Activated CD4-positive, alpha-beta T cell treated with anti-CD3 and anti-CD28 coated beads, Interleukin-2, amount 50 U/mL, for 1 hour (primary cell): ENCODE measurements around the gene PPP1R1A.

ENCODE experiments used
- DNase-seq: peaks from one replicate; pipeline ENCODE4 v3.0.0-alpha.2; 2020

The PPP1R1A gene, protein sequence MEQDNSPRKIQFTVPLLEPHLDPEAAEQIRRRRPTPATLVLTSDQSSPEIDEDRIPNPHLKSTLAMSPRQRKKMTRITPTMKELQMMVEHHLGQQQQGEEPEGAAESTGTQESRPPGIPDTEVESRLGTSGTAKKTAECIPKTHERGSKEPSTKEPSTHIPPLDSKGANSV

DNA sequence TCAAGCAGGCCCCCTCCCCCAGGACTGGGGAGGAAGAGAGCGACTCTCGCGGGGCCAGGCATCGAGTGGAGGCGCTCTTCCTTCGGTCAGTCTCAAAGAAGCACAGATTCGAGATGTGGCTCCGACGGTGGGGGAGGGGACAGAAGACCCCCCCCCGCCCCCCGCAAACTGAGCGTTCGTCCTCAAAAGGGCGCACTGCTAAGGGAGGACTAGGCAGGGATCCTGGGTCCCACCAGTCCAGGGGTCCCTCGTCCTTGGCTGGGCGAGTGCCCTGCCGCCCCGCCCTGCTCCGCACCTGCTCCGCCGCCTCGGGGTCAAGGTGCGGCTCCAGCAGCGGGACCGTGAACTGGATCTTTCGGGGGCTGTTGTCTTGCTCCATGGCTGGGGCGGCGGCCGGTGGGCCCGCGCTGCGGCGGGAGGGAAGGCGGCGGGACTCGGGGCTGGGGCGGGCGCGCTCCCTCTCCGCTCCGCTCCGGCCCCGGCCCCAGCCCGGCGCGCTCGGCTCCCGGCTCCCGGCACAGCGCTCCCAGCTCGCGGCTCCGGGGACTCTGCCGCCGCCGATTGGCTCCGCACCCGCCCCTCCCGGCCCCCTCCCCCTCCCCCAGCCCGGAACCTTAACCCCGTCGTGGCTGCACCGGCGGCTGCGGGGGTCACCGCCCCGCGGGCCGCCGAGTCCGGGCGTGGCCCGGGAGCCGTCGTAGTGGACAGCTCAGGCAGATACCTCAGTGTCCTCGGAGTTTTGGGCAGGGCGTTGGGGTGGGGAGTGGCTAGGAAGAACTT lies at the start of gene PPP1R1A:
TSS of gene PPP1R1A (minus strand) at position 550 of the 780 bp plus-strand sequence. CDS start at position 379, 171 bp downstream.
- no peak for DNase-seq

DNA sequence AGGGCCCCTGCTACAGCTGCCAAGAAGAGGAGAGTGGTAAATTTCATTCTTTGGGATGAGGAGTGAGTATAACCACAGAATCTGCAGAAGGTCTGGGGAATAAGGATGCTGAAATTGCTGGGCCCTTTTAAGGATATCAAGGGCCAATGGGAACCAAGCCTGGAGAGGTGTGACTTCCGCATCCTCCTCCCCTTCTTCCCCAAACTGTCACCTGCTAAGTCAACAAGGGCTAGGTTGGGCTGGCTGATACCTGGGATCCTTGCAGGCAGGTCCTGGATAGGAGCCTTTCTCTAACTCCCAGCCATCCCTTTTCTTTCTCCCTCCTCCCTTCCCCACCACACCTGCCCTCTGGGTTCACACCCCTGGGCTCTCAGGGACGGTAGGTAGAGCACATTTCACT lies 46.3 kb upstream of the PPP1R1A start, which contains the start of gene LACRT:
TSS of gene LACRT (minus strand) at position 101 of the 400 bp plus-strand sequence. CDS start at position 47, 54 bp downstream.
- no peak for DNase-seq

DNA sequence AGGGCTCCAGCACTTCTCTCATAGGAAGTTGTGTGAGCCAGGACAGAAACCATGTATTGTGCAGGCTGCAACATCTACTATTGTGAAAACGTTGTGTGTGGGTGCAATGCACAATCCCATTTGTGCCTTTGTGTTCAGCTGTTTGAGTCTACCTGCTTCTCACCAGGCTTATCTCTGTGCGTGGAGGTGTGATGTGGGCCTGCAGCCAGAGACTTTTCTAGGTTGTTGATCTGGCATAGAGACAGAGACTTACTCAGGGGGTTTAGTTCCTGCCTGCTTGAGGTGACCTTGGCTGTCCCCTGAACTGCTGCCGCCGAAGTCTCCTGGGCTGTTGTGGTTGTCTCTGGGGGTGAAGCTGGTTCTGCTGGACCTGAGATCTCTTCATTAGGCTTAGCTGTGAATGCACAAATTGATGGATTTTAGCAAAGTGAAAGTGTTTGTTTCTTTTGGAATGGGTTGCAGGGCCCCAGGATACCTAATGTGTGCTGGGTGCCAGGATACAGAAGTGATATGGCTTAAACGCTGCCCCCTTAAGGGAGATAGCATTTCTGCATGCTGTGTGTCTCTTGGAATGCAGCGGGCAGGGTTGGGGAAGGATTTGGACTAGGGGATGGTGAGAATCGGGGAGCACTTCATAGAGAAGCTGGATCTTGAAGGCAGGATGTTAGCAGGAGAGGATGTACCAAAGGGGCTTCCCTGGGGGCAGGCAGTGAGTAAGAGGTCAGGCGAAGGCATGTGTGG lies 43.7 kb upstream of the PPP1R1A start:
- DNase-seq = no peak

DNA sequence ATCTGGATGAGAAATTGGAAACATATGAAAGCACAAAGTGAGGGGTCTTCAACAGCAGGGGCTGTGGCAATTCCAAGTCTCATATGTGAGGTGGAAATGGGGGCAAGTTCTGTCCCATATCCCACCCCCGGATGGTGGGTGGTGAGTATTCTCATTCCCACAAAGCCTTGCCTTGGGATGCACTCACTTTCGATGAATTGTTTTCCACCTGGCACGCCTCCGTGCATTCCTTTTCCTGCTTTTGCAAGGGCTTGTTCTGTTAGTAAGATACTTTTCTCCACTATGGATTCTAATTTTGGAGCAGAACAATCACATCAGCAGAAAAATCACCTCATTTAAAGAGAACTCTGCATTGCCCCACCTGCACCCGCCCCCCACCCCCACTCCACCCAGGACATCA lies 43.1 kb upstream of the PPP1R1A start:
- DNase-seq = no peak

GRCh38 chr12:54629925-54630324 lies 41.5 kb upstream of the PPP1R1A start:
- no peak for DNase-seq

DNA sequence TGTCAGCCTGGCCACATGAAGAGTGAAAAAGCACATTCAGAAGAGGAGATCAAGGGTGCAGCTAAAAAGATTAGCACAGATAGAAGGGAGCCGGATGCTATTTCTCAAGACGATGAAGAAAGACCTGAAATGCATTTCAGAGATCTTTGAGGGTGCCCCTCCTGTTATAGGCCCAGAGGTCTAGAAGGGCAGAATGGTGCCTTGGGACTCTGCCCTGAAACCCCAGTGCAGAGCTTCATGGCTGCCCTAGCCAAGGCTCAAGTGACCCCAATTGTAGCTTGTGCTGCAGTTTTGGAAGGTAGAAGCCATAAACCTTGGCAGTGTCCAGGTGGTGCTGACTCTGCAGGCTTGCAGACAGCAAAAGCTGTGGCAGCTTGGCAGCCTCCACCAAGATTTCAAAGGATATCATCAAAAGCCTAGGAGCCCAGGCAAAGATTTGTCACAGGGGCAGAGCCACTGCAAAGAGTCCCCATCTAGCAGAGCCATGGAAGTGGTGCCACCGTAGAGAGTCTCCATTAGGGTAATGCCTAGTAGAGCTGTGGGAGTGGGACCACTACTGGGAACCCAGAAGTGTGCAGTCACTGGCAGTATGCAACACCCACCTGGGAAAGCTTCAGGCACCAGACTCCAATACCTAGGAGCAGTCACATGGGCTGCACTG lies 39.9 kb upstream of the PPP1R1A start:
- no peak for DNase-seq

- no peak for DNase-seq
These were observed 38.8 kb upstream of the PPP1R1A start for GRCh38 chr12:54627304-54627703.

- DNase-seq = no peak
These were observed 37.1 kb upstream of the PPP1R1A start for GRCh38 chr12:54625598-54625997.

DNA sequence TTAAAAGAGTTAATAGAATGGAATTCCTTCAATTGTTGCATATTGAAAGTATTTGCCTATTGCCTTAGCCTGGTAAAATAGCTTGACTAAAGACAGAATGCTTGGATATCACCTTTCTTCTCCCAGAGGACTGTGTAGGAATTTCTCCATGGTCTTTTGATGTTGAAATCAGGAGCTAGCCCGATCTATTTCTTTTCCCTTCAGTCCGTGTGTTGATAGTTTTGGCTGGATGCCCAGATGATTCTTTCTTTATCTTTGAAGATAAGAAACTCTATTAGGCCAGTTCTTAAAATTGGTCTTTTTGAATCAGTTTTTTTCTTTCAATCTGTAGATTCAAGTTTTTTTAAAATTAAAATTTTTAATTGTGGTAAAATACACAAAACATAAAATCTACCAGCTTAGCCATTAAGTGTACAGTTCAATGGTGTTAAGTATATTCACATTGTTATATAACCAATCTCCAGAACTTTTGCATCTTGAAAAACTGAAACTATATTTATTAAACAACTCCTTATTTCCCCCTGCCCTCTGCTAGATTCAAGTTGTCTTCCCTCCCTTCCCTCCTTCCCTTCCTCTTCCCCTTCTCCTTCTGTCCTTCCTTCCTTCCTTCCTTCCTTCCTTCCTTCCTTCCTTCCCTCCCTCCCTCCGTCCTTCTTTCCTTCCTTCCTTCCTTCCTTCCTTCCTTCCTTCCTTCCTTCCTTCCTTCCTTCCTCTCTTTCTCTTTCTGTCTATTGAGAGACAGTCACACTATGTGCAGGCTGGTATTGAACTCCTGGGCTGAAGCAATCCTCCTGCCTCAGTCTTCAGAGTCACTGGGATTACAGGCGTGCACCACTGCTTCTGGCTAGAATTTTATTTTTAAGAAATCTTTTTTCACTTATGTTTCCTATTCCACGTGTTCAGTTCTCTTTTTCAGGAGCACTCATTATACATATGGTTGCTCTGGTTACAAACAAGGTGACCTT lies 36.1 kb upstream of the PPP1R1A start:
- no peak for DNase-seq

DNA sequence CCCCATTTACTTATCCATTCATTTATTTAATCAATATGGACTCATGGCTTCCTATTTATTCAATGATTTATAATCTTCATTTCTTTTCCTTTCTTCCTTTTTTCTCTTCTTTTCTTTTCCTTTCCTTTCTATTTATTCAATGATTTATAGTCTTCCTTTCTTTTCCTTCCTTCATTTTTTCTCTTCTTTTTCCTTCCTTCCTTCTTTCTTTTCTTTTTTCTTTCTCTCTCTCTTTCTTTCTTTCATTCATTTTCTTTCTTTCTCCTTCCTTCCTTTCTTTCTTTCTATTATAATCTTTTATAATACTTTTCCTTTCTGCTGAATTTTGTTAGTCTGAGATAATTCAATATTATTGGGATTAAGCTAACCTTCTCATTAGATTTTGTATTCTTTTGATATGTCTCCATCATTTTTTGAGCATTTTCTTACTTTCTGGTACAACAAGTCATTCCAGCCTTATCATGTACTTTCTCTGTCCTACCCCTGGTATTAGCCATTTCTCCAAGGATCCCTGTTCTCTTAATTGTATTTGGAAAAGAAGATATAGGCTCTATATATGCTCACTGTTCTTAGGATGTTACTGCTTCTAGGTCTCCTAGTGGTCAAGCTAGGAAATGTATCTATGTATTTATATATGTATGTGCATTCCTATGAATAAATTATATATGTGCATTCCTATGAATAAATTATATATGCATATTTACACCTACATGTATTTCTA lies 34.2 kb upstream of the PPP1R1A start:
- DNase-seq = no peak

- DNase-seq = no peak
These were observed 28.6 kb upstream of the PPP1R1A start for GRCh38 chr12:54616933-54617680.

DNA sequence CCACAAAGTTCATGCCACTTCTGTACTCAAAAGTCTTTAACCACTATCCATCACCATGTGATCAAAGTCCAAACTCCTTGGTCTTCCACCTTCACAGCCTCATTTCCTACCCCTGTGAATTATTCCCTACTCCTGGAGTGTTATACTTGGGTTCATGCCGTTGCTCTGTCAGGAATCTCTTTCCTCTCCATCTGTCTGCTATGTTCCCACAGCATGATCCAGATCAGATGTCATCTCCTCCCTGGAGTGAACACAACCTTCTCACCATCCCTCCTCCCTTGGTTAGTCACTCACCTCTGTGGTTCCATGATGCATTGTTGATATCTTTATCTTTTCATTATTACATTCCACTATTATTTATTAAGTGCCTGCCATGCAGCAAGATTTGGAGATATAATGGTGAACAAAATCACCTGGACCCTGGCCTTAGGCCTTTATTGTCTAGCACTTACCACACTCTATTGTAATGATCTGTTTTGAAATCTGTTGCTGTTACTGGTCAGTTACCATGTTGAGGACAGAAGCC lies 23.8 kb upstream of the PPP1R1A start:
- no peak for DNase-seq

DNA sequence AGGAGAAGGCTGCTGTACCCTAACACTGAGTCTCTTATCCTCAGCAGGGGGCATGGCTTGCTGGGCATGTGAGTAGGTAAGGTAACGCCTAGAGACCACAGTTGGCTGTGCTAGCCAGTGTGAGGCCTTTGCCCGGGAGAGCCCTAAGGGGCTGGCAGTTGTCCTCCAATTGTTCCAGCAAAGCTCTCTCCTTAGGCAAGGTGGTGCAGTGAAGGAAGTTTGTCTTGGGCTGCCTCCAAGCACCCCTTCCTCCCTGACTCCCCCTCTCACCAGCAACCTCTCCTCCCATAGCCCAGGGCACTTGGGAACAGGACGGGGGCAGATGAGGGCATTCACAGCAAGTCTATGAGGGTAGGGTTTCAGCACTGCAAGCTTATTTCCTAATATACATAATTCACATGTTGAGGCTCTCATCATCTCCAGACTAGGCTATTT lies 23.3 kb upstream of the PPP1R1A start:
- DNase-seq = no peak

- DNase-seq = no peak
These were observed 20.3 kb upstream of the PPP1R1A start for GRCh38 chr12:54608769-54609168.

- no peak for DNase-seq
These were observed 19.7 kb upstream of the PPP1R1A start for GRCh38 chr12:54608156-54608555.

DNA sequence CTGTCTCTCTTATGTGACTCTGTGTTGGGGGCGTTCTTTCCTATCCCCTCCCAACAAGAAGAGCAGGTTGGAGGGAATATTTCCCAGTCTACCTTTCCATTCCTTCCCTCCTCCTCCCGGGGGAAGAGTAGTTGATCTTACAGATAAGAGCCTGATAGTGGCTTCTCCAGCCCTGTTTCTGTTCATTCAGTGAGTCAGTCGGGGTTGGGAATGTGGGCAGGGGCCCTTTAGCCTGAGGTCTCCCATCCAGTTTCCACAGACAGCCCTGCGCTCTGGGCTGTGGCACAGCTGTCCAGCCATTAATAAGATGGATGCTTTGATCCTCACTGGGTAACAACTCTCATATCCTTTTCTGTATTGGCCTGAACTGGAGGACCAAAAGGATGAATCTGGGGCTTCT lies 18.1 kb upstream of the PPP1R1A start:
- no peak for DNase-seq

GRCh38 chr12:54605138-54605970 lies 16.9 kb upstream of the PPP1R1A start:
- no peak for DNase-seq

DNA sequence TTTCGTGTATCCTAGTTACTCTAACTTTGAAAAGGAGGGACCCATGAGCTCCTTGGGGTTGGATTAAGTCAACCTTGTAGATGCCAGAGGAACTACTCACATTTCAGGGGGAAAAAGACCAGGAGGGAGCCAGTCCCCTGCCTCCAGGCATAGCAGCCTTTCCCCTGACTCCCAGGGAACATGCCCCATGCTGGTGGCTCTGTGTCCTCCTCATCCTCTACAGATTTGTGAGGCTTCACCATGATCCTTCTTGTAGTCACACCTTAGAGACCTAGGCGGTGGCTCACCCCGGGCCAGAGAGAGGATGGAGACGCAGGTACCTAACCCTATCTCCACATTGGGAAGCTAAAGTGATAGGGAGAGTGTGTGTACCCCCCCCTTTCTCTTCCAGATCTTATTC lies 16.0 kb upstream of the PPP1R1A start:
- no peak for DNase-seq

GRCh38 chr12:54603872-54604271 lies 15.4 kb upstream of the PPP1R1A start:
- no peak for DNase-seq
